ENCODE measurements around the gene CDC16.

The CDC16 gene

DNA sequence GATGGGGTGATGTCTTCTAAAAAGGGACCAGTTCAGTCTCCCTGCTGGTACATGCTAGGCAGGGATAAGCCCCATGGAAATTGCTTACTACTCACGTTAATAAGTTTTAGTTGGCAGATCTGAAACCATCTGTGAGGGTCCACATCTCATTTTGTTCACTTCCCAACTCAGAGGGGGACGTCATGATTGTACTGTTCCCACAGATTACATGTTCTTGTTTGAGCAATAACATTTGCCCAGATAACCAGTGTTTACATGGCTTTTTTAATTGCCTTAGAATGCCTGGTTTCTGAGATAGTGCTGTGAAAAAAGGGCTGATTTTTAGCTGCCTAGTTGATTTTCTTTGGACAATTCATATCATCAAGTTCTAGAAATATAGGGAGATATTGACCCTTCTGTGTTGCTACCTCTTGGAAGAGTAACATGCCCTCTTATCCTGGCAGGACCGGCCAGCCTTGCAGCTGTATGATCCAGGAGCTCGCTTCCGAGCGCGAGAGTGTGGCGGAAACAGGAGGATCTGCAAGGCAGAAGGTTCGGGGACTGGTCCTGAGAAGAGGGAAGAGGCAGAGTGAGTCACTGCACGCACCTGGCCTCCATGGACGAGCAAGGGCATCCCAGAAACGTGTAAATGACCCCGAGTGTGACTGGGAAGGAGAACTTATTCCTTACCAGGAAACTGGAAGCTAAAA lies 69.8 kb downstream of the CDC16 start:
- DNase-seq, result no peak

DNA sequence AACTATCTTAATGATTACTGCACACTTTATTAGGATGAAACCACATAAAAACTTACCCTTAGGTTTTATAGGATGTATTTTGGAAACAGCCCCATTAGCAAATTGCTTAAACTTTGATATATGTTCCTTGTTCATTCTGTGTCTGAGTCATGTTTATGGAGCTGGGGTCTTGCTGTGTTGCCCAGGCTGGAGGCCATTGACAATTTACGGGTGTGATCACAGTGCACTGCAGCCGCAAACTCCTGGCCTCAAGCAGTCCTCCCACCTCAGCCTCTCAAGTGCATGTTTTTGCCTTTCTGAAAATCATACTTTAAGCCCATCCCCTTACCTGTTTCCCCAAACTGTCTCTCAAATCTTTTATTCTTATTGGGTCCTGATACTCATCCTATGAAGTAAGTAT lies 74.4 kb downstream of the CDC16 start:
- no peak for DNase-seq

DNA sequence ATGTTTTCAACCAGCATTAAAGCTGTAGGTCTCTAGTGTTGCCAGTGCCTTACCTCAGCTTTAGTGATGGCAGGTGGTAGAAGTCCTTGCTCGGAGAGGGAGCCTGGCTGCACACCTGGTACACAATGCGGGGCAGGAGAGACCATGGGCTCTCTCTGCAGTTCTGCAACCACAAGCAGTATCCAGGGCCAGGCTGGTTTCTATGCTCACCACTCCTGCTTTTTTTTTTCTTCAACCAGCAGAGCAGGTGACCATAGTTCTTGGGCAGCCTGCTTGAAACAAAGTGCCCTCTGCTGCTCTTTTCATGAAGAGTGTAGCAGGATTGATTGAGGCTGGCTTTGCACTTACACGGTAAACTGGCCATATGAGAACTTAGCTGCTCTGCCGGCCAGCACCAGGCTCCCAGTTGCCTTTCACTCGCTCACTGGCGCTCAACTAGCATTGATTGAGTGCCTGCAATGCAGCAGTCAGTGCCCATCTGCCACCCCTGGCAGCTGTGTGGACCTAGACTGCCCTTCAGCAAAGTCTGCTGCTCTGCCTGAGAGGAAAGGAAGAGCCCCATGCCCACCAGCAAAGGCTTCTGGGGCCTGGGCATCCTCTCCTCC lies 75.2 kb downstream of the CDC16 start:
- DNase-seq, result peak; percentile 80

DNA sequence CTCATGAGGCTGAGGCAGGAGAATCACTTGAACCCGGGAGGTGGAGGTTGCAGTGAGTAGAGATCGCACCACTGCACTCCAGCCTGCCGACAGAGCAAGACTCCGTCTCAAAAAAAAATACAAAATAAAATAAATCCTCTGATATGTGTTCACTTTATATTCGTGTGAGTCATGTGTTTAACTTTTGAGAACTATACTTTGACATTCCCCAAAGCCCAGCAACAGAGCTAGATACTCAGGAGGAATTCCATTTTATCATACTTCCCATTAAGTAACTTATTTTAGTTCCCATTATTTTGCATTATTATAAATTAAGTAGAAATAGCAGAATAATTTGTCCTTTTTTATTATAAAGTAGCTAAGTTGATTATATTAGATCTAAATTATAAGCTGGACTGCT lies 76.3 kb downstream of the CDC16 start:
- DNase-seq, result no peak

DNA sequence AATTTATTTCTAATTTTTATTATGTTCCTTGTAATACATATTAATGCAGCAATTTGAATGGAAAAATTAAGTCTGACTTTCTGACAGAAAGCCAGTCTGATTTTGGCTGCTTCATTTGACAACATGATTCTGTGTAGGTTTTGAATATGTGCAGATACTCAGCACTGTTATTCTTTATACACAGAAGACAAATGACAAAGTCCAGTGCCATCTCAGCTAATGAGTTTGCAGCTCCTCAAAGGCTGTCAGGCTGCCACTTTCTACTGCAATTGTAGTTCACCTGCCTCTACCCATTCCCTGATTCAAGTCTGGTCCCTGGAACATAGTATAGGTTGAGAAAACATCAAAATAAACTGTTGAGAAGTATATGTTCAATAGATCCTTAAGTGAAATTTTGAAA lies 76.7 kb downstream of the CDC16 start:
- no peak for DNase-seq

DNA sequence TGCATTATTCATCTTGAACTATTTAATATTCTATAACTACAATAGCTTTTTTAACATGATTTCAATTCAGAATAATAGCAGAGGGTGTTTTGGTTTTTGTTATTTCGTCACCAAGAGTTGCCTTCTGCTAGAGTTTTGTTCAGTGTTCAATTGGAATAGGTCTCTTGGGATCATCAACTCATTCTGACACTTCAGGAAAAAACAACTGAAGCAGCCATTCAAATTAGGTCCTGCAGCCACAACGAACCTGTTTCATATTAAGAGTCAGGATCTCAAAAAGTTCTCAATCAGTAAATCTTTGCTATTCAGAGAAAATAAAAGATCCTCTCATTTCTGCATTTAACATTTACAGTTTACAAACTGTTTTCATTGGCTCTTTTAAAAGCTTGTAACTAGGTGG lies 77.2 kb downstream of the CDC16 start:
- no peak for DNase-seq

DNA sequence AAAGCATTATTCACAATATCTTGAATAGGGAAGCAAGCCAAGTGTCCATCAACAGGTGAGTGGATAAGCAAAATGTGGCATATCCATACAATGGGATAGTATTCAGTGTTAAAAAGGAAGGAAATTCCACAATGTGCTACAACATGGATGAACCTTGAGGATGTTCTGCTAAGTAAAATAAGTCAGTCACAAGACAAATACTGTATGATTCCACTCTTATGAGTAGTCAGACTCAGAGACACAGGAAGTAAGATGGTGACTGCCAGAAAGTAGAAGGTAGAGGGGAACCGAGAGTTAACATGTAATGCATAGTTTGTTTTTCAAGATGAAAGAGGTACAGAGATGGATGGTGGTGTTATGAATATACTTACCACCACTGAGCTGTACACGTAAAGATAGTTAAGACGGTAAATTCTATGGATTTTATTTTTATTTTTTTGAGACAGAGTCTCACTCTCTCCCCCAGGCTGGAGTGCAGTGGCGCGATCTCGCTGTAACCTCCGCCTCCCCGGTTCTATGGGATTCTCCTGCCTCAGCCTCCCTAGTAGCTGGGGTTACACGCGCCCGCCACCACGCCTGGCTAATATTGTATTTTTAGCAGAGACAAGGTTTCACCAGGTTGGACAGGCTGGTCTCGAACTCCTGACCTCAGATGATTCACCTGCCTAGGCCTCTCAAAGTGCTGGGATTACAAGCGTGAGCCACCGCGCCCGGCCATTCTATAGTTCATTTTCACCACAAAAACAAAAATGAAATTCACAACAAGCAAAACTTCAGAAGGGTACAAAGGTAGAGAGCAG lies 78.6 kb downstream of the CDC16 start:
- DNase-seq, result peak; percentile 25

DNA sequence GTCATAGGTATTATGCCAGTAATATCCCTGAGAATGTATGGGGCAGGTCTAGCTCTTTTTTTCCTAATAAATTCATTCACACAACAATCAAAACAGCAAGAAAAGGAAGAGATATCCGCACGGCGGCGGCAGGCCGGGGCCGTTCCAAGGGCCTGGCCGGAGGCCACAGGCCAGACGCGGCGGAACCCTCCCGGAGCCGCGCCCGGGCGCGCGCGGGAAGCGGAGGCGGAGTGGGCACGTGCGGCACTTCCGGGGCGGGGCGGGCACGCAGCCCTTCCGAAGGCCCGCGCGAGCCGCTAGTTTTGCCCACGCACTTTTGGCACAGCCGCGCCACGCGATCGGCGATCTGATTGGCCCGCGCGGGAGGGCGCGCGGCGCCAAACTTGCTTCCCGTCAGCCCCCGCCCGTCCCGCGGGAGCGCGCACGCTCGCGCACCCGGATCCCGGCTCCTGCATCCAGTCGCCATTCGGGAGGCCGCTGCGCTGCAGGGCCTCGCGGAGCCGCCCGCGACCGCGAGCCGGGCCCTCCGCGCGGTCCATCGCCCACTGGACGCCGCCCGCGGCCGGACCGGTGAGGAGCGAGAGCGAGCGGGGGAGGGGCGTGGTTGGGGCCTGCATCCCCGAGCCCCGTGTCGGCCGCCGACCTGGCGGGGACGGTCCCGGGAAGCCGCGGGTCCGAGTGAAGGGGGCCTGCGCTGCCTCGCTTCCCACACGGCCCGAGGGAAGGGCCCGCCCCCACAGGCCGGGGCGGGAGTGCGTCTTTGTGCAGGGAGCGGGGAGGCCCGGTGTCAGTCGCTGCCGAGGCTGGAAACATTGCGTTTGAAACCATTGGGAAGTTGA lies 79.6 kb downstream of the CDC16 start, which contains the start of gene CHAMP1:
CHAMP1 (plus strand) TSS at position 430 of the 839 bp plus-strand sequence. CDS start 9,340 bp downstream, outside the sequence.
- DNase-seq, result peak; percentile 94

DNA sequence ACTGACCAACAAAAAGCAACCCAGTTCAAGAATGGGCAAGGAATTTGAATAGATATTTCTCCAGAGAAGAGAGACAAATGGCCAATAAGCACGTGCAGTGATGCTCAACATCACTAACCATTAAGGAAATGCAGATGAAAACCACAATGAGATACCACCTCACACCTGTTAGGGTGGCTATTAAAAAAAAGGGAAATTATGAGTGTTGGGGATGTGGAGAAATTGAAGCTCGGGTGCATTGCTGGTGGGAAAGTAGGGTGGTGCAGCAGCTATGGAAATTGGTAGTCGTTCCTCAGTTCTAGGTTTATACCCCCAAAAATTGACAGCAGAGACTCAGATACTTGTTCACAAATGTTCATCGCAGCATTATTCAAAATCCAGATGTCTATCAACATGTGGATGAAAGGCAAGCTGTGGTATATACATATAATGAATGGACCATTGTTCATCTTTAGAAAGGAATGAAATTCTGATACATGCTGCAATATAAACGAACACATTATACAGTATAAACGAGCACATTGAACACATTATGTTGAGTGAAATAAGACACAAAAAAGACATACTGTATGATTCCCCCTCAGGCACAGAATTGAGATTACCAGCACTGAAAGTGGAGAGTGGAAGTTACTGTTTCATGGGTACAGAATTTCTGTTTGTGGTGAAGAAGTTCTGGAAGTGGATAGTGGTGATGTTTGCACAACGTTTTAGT lies 80.5 kb downstream of the CDC16 start:
- DNase-seq, result peak; percentile 19

DNA sequence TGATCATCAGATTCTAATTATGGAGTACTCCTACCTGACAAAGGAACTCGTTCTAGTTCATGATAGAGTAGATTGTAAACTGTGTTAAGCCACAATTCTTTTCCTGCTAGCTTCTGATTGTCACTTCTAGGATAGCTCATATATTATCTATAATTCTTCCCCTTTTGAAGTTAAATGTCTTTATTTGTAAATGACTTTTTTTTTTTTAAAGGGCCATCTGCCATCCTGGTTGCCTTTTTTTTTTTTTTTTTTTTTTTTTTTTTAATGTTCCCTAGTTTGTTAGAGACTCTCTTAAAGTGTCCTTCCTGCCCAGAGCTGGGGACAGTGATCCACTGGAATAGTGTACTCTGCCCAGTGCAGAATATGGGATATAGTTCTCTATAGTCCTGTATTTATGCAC lies 83.9 kb downstream of the CDC16 start:
- DNase-seq, result no peak

DNA sequence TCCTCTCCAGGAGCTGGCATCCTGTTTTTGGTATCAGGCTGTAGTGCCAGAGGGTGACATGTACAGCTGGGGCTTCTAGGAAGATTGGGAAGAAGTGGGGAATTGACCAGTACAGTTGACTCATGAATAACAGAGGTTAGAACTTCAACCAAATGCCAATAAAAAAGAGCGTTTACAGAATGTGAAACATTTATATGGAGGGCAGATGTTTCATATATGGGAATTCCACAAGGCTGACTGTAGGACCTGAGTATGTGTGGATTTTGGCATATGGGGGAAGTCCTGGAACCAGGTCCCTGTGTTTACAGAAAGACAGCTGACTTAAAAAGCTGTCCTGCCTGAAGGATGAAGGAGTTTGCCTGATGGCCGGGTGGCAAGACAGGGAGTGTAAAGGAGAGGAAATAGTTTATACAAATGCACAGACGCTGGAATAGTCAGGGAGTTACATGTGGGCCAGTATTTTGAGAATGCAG lies 84.8 kb downstream of the CDC16 start:
- DNase-seq, result no peak

DNA sequence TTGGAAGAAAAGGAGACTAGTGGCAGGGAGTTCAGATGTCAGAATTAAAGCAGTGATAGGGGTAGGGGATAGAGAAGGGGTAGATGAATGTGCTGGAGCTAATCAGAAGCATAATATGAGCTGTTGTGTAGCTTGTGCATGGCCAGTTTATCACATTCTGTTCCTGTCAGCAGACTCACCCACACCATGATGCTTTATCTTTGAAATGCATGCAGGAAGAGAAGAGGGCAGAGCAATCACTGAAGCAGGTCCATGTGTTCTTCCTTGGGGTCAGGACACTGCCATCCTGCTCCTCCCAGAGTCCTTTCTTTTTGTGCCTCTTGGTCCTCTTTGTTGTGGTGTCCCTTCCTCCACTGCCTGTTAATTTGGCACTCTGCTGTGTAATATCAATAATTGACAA lies 85.4 kb downstream of the CDC16 start:
- DNase-seq, result no peak

DNA sequence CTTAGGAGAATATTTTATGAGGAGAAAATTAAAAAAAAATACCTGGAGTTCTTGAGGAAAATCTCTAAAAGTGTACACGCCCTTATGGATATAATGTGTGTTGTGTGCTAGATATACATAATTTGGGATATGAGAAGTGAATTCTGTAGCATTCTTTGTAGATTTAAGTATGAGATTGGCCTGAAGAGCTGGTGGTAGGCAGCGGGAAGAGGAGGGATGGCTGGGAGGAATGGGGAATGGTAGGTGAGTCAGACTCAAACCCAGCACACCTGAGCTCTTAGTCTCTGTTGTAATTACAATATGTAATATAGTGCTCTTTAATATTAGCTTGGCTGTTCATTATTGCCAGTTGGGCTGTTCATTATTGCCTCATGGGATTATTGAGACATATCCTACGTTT lies 86.6 kb downstream of the CDC16 start:
- DNase-seq, result no peak

Measured in RPMI8226 (cell line).